H1 (cell line): ENCODE data around the gene ZBTB40. TPM values are rescaled to one million over a fixed set of nuclear protein-coding genes. Genes with fewer than 3 reads are reported as not detected.

Source experiments
- CTCF ChIA-PET: fragments of 300-600 bp; sonication (Branson Sonifier 250); formaldehyde crosslinking; loops from one replicate; lab custom pipeline; 2021; ENCODE audit not compliant: partially characterized antibody; lab: Charles Lee
- POLR2A ChIA-PET: fragments of 300-600 bp; sonication (Branson Sonifier 250); formaldehyde crosslinking; loops from one replicate; lab custom pipeline; 2021; ENCODE audit warnings: inconsistent platforms; ENCODE audit not compliant: partially characterized antibody; lab: Charles Lee
- DNase-seq, 2 experiments: peaks; one replicate each; pipeline versions ENCODE4 v3.0.0 to v3.0.0-alpha.2; 2010 to 2022; ENCODE audit warnings: low spot score in 2 of 2, low read depth in 1 of 2, mixed read lengths in 1 of 2
- FAIRE-seq: peaks from 2 replicates; lab custom pipeline; 2011; peaks lifted over from hg19 to GRCh38; lab: Jason Lieb, UNC
- H2AFZ ChIP-seq: 2 replicates; pipeline ENCODE4 v1.8.1; 2012; ENCODE audit warnings: low read length, inconsistent platforms
- H2AK5ac ChIP-seq: 2 replicates; pipeline ENCODE4 v1.6.1; 2013; ENCODE audit warnings: low read depth, low read length
- H2BK120ac ChIP-seq: replicated peaks from 2 replicates; pipeline ENCODE3; 2013; ENCODE audit warnings: low read depth, low read length, inconsistent platforms
- H2BK12ac ChIP-seq: 2 replicates; pipeline ENCODE4 v1.6.1; 2013; ENCODE audit warnings: low read depth, low read length
- H2BK15ac ChIP-seq: 2 replicates; pipeline ENCODE4 v1.6.1; 2013; ENCODE audit warnings: low read length
- H2BK20ac ChIP-seq: 2 replicates; pipeline ENCODE4 v1.6.1; 2013; ENCODE audit warnings: low read length
- H2BK5ac ChIP-seq: 2 replicates; pipeline ENCODE4 v1.6.1; 2013; ENCODE audit warnings: low read depth, low read length
- H3K14ac ChIP-seq: 2 replicates; pipeline ENCODE4 v1.6.1; 2013; ENCODE audit warnings: inconsistent platforms; ENCODE audit not compliant: insufficient read length
- H3K18ac ChIP-seq: 2 replicates; pipeline ENCODE4 v1.6.1; 2013; ENCODE audit warnings: low read length; ENCODE audit errors: extremely low read depth
- H3K23ac ChIP-seq: 2 replicates; pipeline ENCODE4 v1.6.1; 2013; ENCODE audit warnings: inconsistent platforms; ENCODE audit not compliant: insufficient read length
- H3K23me2 ChIP-seq: 2 replicates; pipeline ENCODE4 v1.6.1; 2013; ENCODE audit warnings: low read depth, low read length
- H3K27ac ChIP-seq: 2 replicates; pipeline ENCODE4 v1.6.1; 2011; ENCODE audit warnings: low read depth, low read length, inconsistent platforms
- H3K27me3 ChIP-seq, 4 experiments: replicated peaks in 1 of 4; 1 replicate in 1 of 4; 2 replicates in 3 of 4; pipeline versions ENCODE4 v1.6.1 to v1.8.1; 2011 to 2013; ENCODE audit warnings: low read length in 3 of 4, mild to moderate bottlenecking in 3 of 4, inconsistent platforms in 2 of 4, mixed read lengths in 2 of 4, moderate library complexity in 1 of 4; ENCODE audit not compliant: control insufficient read depth in 3 of 4, insufficient read depth in 3 of 4; ENCODE audit errors: extremely low read depth in 1 of 4
- H3K36me3 ChIP-seq, 4 experiments: 2 replicates each; pipeline versions ENCODE4 v1.6.1 to v1.8.1; 2011 to 2013; ENCODE audit warnings: mild to moderate bottlenecking in 4 of 4, low read length in 3 of 4, moderate library complexity in 2 of 4, control low read depth in 1 of 4, inconsistent platforms in 1 of 4; ENCODE audit not compliant: insufficient read depth in 4 of 4, control insufficient read depth in 2 of 4
- H3K4ac ChIP-seq: replicated peaks from 2 replicates; pipeline ENCODE3; 2013; ENCODE audit warnings: low read length, low read depth, mixed read lengths, inconsistent platforms; ENCODE audit not compliant: insufficient read length
- H3K4me1 ChIP-seq, 4 experiments: replicated peaks in 1 of 4; 1 replicate in 1 of 4; 2 replicates in 3 of 4; pipeline versions ENCODE4 v1.6.1 to v1.8.1; 2011 to 2013; ENCODE audit warnings: low read length in 3 of 4, inconsistent platforms in 2 of 4, mixed read lengths in 1 of 4; ENCODE audit not compliant: insufficient read depth in 4 of 4, control insufficient read depth in 3 of 4
- H3K4me2 ChIP-seq, 2 experiments: 2 replicates each; pipeline versions ENCODE4 v1.6.1 to v1.8.1; 2011 to 2013; ENCODE audit warnings: low read depth in 2 of 2, low read length in 2 of 2, control low read depth in 1 of 2, inconsistent platforms in 1 of 2, mild to moderate bottlenecking in 1 of 2; ENCODE audit not compliant: insufficient read depth in 1 of 2
- H3K4me3 ChIP-seq, 4 experiments: fragments of 200-600, 300-600 bp in 1 of 4; sonication (generic), shearing (Covaris generic), sonication (Bioruptor Twin) in 1 of 4; 2 replicates each; pipeline versions ENCODE4 v1.5.1 to v1.8.1; 2011 to 2016; ENCODE audit warnings: low read length in 4 of 4, low read depth in 3 of 4, control low read depth in 2 of 4, inconsistent platforms in 2 of 4, mild to moderate bottlenecking in 2 of 4, mixed read lengths in 1 of 4, moderate library complexity in 1 of 4; ENCODE audit not compliant: insufficient read depth in 2 of 4; ENCODE audit errors: extremely low read depth in 1 of 4
- H3K56ac ChIP-seq: replicated peaks from 2 replicates; pipeline ENCODE3; 2013; ENCODE audit warnings: low read depth, mild to moderate bottlenecking, mixed read lengths, low read length, inconsistent platforms; ENCODE audit not compliant: insufficient read length
- H3K79me1 ChIP-seq: 2 replicates; pipeline ENCODE4 v1.6.1; 2013; ENCODE audit warnings: low read depth, low read length, control low read depth
- H3K79me2 ChIP-seq, 2 experiments: 2 replicates each; pipeline versions ENCODE4 v1.6.1 to v1.8.1; 2012 to 2013; ENCODE audit warnings: low read length in 2 of 2, mild to moderate bottlenecking in 2 of 2, inconsistent platforms in 1 of 2; ENCODE audit not compliant: insufficient read depth in 2 of 2, control insufficient read depth in 1 of 2
- H3K9ac ChIP-seq, 4 experiments: replicated peaks in 1 of 4; 1 replicate in 1 of 4; 2 replicates in 3 of 4; pipeline versions ENCODE4 v1.6.1 to v1.8.1; 2011 to 2013; ENCODE audit warnings: low read depth in 3 of 4, low read length in 3 of 4, control low read depth in 2 of 4, mild to moderate bottlenecking in 2 of 4, moderate library complexity in 2 of 4, inconsistent platforms in 1 of 4; ENCODE audit errors: extremely low read depth in 1 of 4
- H3K9me3 ChIP-seq, 2 experiments: 2 replicates each; pipeline versions ENCODE4 v1.6.1 to v1.8.1; 2012 to 2013; ENCODE audit warnings: mild to moderate bottlenecking in 2 of 2, moderate library complexity in 2 of 2, control low read depth in 1 of 2, inconsistent platforms in 1 of 2, low read depth in 1 of 2, low read length in 1 of 2, mixed read lengths in 1 of 2; ENCODE audit not compliant: insufficient read depth in 2 of 2
- H4K20me1 ChIP-seq, 2 experiments: replicated peaks in 1 of 2; 2 replicates each; pipeline versions ENCODE3 to v1.8.1; 2011 to 2013; ENCODE audit warnings: inconsistent platforms in 2 of 2, low read length in 2 of 2, mild to moderate bottlenecking in 1 of 2; ENCODE audit not compliant: insufficient read depth in 2 of 2, control insufficient read depth in 1 of 2
- H4K5ac ChIP-seq: 2 replicates; pipeline ENCODE4 v1.6.1; 2013; ENCODE audit warnings: low read length, low read depth, mixed read lengths, inconsistent platforms; ENCODE audit not compliant: insufficient read length
- H4K8ac ChIP-seq: 2 replicates; pipeline ENCODE4 v1.8.0; 2013; ENCODE audit warnings: mild to moderate bottlenecking, moderate library complexity, low read length, inconsistent platforms; ENCODE audit not compliant: insufficient read depth; ENCODE audit errors: extremely low read depth
- H4K91ac ChIP-seq: replicated peaks from 2 replicates; pipeline ENCODE3; 2013; ENCODE audit warnings: low read length, mixed read lengths, inconsistent platforms; ENCODE audit not compliant: insufficient read length
- BACH1 ChIP-seq: IDR thresholded peaks from 2 replicates; pipeline ENCODE4 v1.6.1; 2012; ENCODE audit warnings: low read length, improper control_type of control experiment
- BCL11A ChIP-seq, 2 experiments: IDR thresholded peaks; one replicate each; pipeline ENCODE4 v1.6.1; 2011; ENCODE audit warnings: low read depth in 2 of 2, low read length in 2 of 2, mild to moderate bottlenecking in 2 of 2
- JUND ChIP-seq: IDR thresholded peaks from 2 replicates; pipeline ENCODE4 v1.6.1; 2011; ENCODE audit warnings: mild to moderate bottlenecking, improper control_type of control experiment, low read length
- PHF8 ChIP-seq: fragments of 200-600 bp; sonication (generic); conservative IDR thresholded peaks from 2 replicates; pipeline ENCODE4 v1.7.1; 2012; ENCODE audit warnings: low read depth, mild to moderate bottlenecking, inconsistent platforms, low read length, moderate library complexity
- RNF2 ChIP-seq: fragments of 200-900, 300-1000 bp; sonication (generic); IDR thresholded peaks from 2 replicates; pipeline ENCODE4 v1.7.1; 2016; ENCODE audit warnings: borderline replicate concordance, low read depth, mild to moderate bottlenecking, antibody characterized with exemption, low read length; ENCODE audit not compliant: poor library complexity, severe bottlenecking; ENCODE audit errors: missing control alignments
- RXRA ChIP-seq: IDR thresholded peaks from 2 replicates; pipeline ENCODE4 v1.6.1; 2011; ENCODE audit warnings: low read depth, mild to moderate bottlenecking, low read length, moderate library complexity; ENCODE audit not compliant: insufficient read depth
- SP4 ChIP-seq: IDR thresholded peaks from 2 replicates; pipeline ENCODE4 v1.6.1; 2012; ENCODE audit warnings: low read length, inconsistent platforms
- TAF1 ChIP-seq: IDR thresholded peaks from 2 replicates; pipeline ENCODE4 v1.6.1; 2011; ENCODE audit warnings: mild to moderate bottlenecking, low read depth, low read length
- TAF7 ChIP-seq: optimal IDR thresholded peaks from 2 replicates; pipeline ENCODE3; 2011; ENCODE audit warnings: low read depth, mild to moderate bottlenecking, inconsistent platforms, low read length, moderate library complexity, borderline replicate concordance
- WGBS, 2 experiments: shearing (Covaris generic) in 1 of 2; methylation state at CpG; one replicate each; pipeline versions ENCODE4 v1.1.6 to v1.1.7; 2013 to 2015; ENCODE audit warnings: low lambda C conversion rate in 2 of 2, mixed read lengths in 2 of 2, inconsistent platforms in 1 of 2, low coverage in 1 of 2, missing lambda C conversion rate in 1 of 2; ENCODE audit not compliant: insufficient replicate concordance in 2 of 2, insufficient coverage in 1 of 2, insufficient read length in 1 of 2; ENCODE audit errors: extremely low coverage in 1 of 2, missing lambda C conversion rate in 1 of 2; 5-methylcytosine and 5-hydroxymethylcytosine counted together
- polyA plus RNA-seq, 7 experiments: library from polyadenylated mRNA; depleted of rRNA in 3 of 7; stranded (reverse) in 5 of 7; unstranded in 2 of 7; fragments of >200 nt in 5 of 7; fragments of 200-250 nt in 2 of 7; gene quantifications; 1 replicate in 5 of 7; 2 replicates in 1 of 7; 4 replicates in 1 of 7; pipeline versions ENCODE4 v1.2.1 to v1.2.3, GENCODE V29; 2011 to 2013; ENCODE audit warnings: missing spikeins in 2 of 7, mixed read lengths in 2 of 7
- total RNA-seq: library from RNA; stranded (reverse); fragmentation: NEBNext Ultra II Directional; extraction: Animal tissue kit (Norgen Biotek cat#: 25700); gene quantifications from 2 replicates; pipeline ENCODE4 v1.2.1, GENCODE V29; 2021
- TF ChIP-seq, protein P1 (sequence below), 3 experiments: IDR thresholded peaks; 1 replicate in 2 of 3; 2 replicates in 1 of 3; pipeline versions ENCODE4 v1.5.1 to v1.6.1; 2011; ENCODE audit warnings: low read length in 3 of 3, mild to moderate bottlenecking in 3 of 3, inconsistent platforms in 2 of 3, low read depth in 1 of 3, moderate library complexity in 1 of 3; ENCODE audit not compliant: insufficient read depth in 1 of 3; ENCODE audit errors: control extremely low read depth in 1 of 3

The ZBTB40 gene
- total and polyA plus RNA-seq, 2 of the 8 experiments (the other 6 are each of a cell fraction or from before 2014, with no cell fraction given): 3.1 to 19.3 TPM

DNA sequence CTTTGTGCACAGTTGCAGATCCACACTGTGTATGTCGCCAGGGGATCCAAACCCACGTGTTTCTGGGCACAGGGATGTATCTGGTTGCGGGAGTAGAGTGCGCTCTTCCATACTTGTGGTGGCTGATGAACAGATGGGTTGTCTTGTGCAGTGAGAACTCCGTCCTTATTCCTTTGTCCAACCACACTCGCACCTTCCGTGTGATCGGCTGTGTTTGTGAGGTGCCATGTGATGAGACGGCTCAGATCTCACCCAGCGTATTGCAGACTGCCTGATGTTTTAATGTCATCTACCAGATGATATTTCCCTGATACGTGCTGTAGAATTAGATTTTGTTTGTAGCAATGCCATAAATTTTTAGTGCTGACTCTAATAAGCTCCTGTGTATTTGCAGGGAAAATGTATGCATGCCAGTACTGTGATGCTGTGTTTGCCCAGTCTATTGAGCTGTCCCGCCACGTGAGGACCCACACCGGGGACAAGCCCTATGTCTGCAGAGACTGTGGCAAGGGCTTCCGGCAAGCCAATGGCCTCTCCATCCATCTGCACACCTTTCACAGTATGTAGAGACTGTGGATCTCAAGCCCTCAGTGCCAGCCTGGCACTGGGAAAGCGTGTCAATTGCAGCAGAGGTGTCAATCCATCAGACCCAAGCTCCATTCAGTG lies 65.4 kb downstream of the ZBTB40 start:
- Histone ChIP-seq H3K9me3 (no peaks in the 10 kb centered on the region), H3K23me2 (no peaks in the 10 kb centered on the region), H2BK20ac (no peak overlapping the region), H3K4me1 (no peaks in the 10 kb centered on the region), H4K20me1 (peaks cover 0 to 4% of the 10 kb centered on the region in 2 experiments), H4K5ac (no peak overlapping the region), H2BK120ac (no peak overlapping the region), H3K27me3 (no peaks in the 10 kb centered on the region), H3K56ac (no peak overlapping the region), H3K36me3 (peaks cover 12 to 46% (median 30%) of the 10 kb centered on the region in 4 experiments; a peak in 7 of 8 replicates), H3K9ac (no peak overlapping the region), H3K79me1 (no peaks in the 10 kb centered on the region), H2BK12ac (no peak overlapping the region), H2BK5ac (no peak overlapping the region), H3K14ac (no peak overlapping the region), H2AK5ac (no peak overlapping the region), H3K23ac (no peak overlapping the region), H3K27ac (no peak overlapping the region), H3K18ac (no peak overlapping the region), H3K4me2 (no peak overlapping the region), H4K8ac (no peak overlapping the region; the same call in 1 of the 2 replicates), H2BK15ac (no peak overlapping the region), H3K4ac (no peak overlapping the region), H3K4me3 (no peak overlapping the region), H4K91ac (no peak overlapping the region), H3K79me2 (no peaks in the 10 kb centered on the region), H2AFZ (no peak overlapping the region)
- WGBS, 2 experiments: 89% methylated on average over 16 of the region's 16 CpGs; no CpG with 5 or more reads in 1 of the 2 experiments
- FAIRE-seq (no peak), DNase-seq (no peak)
- ChIA-PET POLR2A (no interaction called here), CTCF (interaction anchor here (1.0 to 1.1 kb wide), 2 partner anchors 122 to 126 kb away, joined by 3 read pairs; partner anchors contain the start of gene C1QC)
- TF ChIP-seq BCL11A (IDR thresholded peaks at IDR 0.05; ENCODE audit: low read depth in 2 of 2, low read length in 2 of 2): no peak
- TF ChIP-seq, protein P1, sequence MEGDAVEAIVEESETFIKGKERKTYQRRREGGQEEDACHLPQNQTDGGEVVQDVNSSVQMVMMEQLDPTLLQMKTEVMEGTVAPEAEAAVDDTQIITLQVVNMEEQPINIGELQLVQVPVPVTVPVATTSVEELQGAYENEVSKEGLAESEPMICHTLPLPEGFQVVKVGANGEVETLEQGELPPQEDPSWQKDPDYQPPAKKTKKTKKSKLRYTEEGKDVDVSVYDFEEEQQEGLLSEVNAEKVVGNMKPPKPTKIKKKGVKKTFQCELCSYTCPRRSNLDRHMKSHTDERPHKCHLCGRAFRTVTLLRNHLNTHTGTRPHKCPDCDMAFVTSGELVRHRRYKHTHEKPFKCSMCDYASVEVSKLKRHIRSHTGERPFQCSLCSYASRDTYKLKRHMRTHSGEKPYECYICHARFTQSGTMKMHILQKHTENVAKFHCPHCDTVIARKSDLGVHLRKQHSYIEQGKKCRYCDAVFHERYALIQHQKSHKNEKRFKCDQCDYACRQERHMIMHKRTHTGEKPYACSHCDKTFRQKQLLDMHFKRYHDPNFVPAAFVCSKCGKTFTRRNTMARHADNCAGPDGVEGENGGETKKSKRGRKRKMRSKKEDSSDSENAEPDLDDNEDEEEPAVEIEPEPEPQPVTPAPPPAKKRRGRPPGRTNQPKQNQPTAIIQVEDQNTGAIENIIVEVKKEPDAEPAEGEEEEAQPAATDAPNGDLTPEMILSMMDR (IDR thresholded peaks at IDR 0.05; ENCODE audit: control extremely low read depth in 1 of 3, insufficient read depth in 1 of 3, low read depth in 1 of 3, low read length in 3 of 3): no peak
- TF ChIP-seq JUND: no peak
- no peak for TF ChIP-seq SP4
- no peak for TF ChIP-seq BACH1
- no peak for TF ChIP-seq PHF8
- TF ChIP-seq TAF1: no peak
- TF ChIP-seq RNF2: no peak
- no peak for TF ChIP-seq TAF7
- TF ChIP-seq RXRA: no peak
